Body of pancreas (tissue), 4 donors: ENCODE data around the gene PFKFB2.

Experiments used
- POLR2A ChIP-seq, 3 donors: fragments of 450-650 bp; IDR thresholded peaks; one replicate each; pipeline ENCODE4 v1.6.1; 2016; ENCODE audit warnings: antibody characterized with exemption in 3 of 3, mild to moderate bottlenecking in 2 of 3
- TF ChIP-seq, protein P1 (sequence below), 7 experiments: fragments of 450-650 bp in 4 of 7; fragments of 200-600 bp in 3 of 7; sonication (generic) in 3 of 7; IDR thresholded peaks; one replicate each; pipeline ENCODE4 v1.5.1; 2016 to 2019; ENCODE audit warnings: antibody characterized with exemption in 7 of 7

DNA sequence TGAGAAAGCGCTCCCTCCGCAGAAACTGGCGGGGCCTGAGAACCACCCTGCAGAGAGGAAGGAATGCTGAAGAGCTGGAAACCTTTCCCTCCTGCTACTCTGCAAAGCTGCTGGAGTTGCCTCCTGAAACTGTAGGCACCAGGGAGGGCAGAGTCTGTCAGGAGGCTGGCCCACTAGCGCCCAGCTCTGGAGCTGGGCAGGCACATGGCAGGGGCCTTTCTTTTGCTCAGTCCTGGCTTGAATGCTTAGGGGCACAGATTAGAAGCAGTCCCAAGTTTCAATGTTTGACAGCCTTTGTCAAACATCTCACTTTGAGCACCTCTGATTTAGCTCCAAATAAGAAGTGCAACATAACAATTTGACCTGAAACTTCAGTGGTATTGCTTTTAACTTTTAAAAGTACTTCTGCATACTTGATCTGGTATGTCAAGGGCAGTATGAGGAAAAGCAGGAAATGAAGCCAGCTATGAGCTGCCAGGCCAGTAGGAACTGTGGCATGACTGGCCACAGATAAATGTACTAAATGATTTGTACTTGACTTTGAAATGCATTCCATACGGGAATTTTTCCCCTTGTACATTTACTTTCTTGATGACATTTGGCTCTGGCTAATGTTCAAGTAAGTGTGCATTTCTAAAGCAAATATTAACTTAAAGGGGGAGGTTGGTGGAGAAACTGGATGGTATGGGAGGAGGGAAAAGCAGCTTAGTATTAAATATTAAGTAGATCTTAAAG lies 27.8 kb upstream of the PFKFB2 start:
- TF ChIP-seq POLR2A (IDR thresholded peaks at IDR 0.05) = peak in 1 of 3 donors; percentile 13
- TF ChIP-seq, protein P1, sequence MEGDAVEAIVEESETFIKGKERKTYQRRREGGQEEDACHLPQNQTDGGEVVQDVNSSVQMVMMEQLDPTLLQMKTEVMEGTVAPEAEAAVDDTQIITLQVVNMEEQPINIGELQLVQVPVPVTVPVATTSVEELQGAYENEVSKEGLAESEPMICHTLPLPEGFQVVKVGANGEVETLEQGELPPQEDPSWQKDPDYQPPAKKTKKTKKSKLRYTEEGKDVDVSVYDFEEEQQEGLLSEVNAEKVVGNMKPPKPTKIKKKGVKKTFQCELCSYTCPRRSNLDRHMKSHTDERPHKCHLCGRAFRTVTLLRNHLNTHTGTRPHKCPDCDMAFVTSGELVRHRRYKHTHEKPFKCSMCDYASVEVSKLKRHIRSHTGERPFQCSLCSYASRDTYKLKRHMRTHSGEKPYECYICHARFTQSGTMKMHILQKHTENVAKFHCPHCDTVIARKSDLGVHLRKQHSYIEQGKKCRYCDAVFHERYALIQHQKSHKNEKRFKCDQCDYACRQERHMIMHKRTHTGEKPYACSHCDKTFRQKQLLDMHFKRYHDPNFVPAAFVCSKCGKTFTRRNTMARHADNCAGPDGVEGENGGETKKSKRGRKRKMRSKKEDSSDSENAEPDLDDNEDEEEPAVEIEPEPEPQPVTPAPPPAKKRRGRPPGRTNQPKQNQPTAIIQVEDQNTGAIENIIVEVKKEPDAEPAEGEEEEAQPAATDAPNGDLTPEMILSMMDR (IDR thresholded peaks at IDR 0.05) = no peak
